HG03064 (cell line): ENCODE measurements around the gene PLD5.
"Not testable (repeated sequence)": the region's sequence is repeated elsewhere in the genome, so short reads cannot be mapped to it uniquely, and the experiment has no call there.

Experiments
- ATAC-seq: cut with Tn5 transposase; IDR thresholded peaks from one replicate; pipeline ENCODE4 v1.9.1; 2021; ENCODE audit warnings: low read depth; ENCODE audit not compliant: unreplicated experiment

The PLD5 gene

GRCh38 chr1:242219298-242219901, 305.1 kb downstream of the PLD5 start:
- ATAC-seq = no peak

GRCh38 chr1:242216368-242216767, 308.1 kb downstream of the PLD5 start:
- ATAC-seq = no peak

GRCh38 chr1:242214455-242214854, 310.0 kb downstream of the PLD5 start:
- not testable (repeated sequence) for ATAC-seq

DNA sequence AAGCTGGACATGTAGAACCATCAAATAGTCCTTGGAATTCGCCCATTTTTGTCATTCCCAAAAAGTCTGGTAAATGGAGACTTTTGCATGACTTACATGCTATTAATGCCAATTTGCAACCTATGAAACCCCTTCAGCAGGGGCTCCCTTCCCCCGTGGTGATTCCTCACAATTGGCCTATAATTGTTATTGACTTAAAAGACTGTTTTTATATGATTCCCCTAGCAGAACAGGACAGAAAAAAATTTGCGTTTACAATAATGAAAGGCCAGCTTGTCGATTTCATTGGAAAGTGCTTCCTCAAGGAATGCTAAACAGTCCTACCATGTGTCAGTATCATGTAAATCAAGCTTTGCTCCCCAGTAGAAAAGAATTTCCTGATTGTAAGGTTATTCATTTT, 311.5 kb downstream of the PLD5 start:
- not testable (repeated sequence) for ATAC-seq

DNA sequence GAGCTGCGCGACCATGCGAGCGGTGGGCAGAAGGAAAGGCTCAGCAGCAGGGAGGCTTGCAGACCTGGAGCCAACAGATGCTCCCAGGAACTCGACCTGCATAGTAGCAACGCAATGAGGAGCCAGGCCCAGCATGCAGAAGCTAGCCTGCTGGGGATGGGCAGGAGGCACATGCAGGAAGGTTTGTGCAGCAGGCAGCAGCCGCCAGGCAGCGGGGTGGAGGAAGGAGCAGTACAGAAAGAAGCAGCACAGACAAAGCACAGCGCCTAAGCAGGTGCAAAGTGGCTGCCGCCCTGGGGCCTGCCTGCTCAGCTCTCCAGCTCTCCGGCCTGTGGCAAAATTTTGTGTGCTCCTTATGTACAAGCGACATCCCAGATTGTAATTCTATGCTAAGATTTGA, 312.1 kb downstream of the PLD5 start:
- ATAC-seq = no peak

GRCh38 chr1:242211254-242212022, 313.1 kb downstream of the PLD5 start:
- no peak for ATAC-seq

GRCh38 chr1:242210316-242210715, 314.2 kb downstream of the PLD5 start:
- ATAC-seq = not testable (repeated sequence)

GRCh38 chr1:242209063-242209462, 315.4 kb downstream of the PLD5 start:
- ATAC-seq = no peak

DNA sequence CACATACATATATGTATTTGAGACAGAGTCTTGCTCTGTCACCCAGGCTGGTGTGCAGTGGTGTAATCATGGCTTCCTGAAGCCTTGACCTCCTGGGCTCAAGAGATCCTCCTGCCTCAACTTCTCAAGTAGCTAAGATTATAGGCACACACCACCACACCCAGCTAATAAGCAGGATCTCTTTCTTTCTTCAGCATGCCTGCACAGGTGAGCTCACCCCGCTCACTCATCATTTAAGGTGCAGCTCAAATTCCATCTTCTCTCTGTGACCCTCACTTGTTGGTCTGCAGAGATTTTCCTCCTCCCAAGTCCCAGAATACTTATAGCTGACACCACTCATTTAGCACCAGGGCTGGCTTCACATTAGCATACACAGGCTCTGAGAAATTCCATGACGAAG, 316.5 kb downstream of the PLD5 start:
- ATAC-seq = no peak

GRCh38 chr1:242206994-242207393, 317.5 kb downstream of the PLD5 start:
- no peak for ATAC-seq

- no peak for ATAC-seq
These were observed 318.6 kb downstream of the PLD5 start for GRCh38 chr1:242205622-242206489.

DNA sequence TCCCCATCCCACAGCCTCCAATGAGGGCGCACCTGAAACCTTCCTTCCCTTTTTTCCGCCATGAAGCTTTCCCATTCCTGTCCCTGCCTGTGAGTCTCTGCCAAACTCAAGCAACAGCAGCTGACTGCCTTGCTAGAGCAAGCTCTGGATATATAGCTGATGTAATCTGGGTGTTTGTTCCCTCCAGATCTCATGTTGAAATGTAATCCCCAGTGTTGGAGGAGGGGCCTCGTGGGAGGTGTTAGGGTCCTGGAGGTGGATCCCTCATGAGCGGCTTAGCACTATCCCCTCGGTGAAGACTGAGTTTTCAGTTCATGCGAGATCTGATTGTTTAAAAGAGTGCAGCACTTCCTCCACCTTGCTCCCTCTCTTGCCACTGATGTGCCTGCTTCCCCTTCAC, 321.2 kb downstream of the PLD5 start:
- ATAC-seq = no peak

DNA sequence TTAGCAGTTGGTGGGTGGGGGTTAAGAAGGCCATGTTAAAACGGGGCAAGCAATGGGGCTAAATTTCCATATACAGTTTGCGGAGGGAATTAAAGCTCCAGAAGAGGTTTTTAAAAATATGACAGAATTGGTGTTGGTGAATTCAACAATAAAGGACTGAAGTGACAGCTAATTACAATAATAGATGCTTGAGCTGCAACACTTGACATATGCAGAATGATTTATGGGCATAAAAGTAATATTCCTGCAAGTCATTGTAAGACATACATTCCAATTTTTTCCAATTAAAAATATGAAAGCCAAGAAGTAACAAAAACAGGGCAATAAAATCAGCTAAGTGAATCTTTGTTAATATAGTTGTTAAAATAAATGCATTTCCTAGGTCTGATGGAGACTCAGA, 323.4 kb downstream of the PLD5 start:
- no peak for ATAC-seq

GRCh38 chr1:242199776-242200458, 324.6 kb downstream of the PLD5 start:
- ATAC-seq = no peak

DNA sequence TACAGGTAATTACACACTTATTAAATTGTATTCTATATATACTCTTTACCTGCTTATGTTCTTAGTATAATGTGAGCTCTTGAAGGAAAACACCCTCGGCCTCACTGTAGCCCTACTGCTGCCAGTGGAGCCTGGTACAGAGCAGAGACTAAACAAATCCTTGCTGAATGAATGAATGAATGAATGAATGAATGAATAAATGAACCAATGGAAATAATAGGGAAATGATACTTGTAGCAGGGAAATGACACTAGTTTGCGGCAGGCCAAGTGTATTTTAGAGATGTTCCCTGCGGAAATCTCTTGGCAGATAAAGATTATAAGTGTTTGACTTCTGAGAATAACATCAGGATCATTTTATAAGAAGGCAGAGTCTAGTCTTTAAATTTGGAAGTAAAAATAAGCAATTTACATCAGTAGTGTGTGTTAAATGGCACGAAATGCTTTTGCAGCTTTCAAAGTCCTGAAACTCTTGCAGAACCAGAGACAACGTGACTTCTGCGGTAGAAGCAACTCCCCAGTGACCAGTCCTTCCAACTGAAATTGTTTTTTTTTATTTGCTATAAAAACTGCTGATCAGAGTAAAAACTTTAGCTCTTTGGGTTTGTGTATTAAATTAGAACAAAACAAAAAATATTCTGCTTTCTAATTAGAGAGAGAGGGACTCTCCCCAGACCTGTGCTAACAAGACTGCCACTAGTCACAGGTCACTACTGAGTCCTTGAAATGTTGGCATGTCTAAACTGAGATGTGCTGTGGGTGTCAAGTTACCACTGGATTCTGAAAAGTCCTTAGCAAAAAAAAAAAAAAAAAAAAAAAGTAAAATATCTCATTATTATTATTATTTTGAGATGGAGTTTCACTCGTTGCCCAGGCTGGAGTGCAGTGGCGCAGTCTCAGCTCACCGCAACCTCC, 326.3 kb downstream of the PLD5 start:
- no peak for ATAC-seq

- ATAC-seq = no peak
These were observed 327.6 kb downstream of the PLD5 start for GRCh38 chr1:242196914-242197313.

GRCh38 chr1:242196101-242196500, 328.4 kb downstream of the PLD5 start:
- no peak for ATAC-seq

DNA sequence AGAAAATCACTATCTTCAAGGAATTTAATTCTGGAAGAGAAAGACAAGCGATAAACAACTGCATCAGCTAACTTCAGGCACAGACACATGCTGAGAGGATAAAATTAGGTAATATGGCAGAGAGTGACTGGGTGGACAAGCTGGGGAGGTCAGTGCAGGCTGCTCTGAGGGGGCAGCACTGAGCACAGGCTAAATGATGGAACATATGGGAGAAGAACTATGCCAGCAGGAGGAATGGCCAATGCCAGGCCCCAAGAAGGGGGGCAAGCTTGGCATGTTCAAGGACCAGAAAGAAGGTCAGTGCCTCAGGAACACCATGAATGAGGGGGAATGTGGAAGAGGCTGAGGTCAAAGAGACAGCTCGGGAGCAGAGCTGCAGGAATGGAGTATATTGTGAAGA, 334.9 kb downstream of the PLD5 start:
- no peak for ATAC-seq

DNA sequence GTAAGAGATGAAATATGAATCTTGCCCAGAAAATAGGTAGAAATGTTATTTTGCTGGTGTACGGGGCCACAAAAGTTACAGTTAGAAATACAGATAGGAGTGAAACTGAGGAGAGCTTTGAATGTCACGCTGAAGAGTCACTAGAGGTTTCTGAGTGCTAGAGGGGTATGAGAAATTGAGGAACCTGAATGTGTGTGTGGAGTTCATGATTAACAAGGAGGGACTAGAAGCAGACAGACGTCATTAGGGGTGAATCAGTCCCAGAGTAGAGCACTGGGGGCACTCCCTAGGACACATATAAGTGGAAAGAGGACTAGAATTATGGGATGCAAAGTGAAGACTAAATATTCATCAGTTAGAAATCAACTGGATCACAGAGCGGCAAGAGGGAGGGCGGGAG, 336.7 kb downstream of the PLD5 start:
- peak; percentile 89 for ATAC-seq

DNA sequence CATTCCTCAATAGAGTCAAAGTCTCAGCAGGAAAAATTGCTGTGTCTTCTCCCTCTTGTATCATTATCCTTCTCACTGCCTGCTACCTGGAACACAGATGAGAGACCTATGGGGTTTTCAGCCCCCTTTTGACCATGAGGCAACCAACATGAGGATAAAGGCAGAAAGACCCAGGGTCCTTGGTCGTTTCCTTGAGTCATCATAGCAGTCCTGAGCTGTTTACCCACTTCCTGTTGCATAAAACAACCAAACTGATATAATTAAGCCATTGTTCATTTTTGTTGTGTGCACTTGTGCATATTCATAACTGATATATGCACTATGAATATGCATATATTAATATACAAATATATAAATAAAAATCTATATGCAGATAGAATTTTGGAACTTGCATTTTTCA, 337.3 kb downstream of the PLD5 start:
- no peak for ATAC-seq
